LNCaP clone FGC (cell line): Measurements from ENCODE around the gene TUBA3D.
"Not testable (repeated sequence)": the region's sequence is repeated elsewhere in the genome, so short reads cannot be mapped to it uniquely, and the experiment has no call there.

Experiments used
- DNase-seq: peaks from one replicate; pipeline ENCODE4 v3.0.0-alpha.2; 2011; ENCODE audit warnings: low read depth
- H3K4me3 ChIP-seq: 2 replicates; pipeline ENCODE4 v1.5.1; 2011; ENCODE audit warnings: mild to moderate bottlenecking, low read depth, low read length, control low read depth
- CTCF ChIP-seq: IDR thresholded peaks from 2 replicates; pipeline ENCODE4 v1.5.1; 2012; ENCODE audit warnings: mild to moderate bottlenecking; ENCODE audit not compliant: control insufficient read depth, insufficient read depth; ENCODE audit errors: extremely low read depth

TUBA3D gene

GRCh38 chr2:131492418-131493198 is 16.7 kb downstream of the TUBA3D start:
- peak overlapping the region; percentile 97 for H3K4me3 ChIP-seq
- TF ChIP-seq CTCF, result peak; percentile 89
- peak; percentile 89 for DNase-seq

- no peak for TF ChIP-seq CTCF
- no peak for DNase-seq
- H3K4me3 ChIP-seq, result peak overlapping the region; percentile 97
Measured at GRCh38 chr2:131493199-131493968, 17.5 kb downstream of the TUBA3D start.

DNA sequence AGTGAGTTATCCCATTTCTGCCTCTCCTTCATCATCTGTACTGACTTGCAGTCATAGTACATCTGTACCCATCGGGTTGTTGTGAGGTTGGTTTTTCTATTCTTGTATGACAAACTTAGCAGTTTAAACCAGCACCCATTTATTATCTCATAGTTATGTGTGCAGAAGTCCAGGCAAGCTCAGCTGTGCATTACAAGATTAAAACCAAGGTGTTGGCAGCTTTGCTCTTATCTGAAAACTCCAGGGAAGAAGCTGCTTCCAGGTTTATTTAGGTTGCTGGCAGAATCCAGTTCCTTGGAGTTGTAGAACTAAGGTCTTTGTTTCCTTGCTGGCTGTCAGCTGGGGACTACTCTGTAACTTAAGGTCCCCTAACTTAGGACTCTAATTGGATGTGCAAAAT is 19.6 kb downstream of the TUBA3D start:
- DNase-seq, H3K4me3 ChIP-seq: not testable (repeated sequence)

DNA sequence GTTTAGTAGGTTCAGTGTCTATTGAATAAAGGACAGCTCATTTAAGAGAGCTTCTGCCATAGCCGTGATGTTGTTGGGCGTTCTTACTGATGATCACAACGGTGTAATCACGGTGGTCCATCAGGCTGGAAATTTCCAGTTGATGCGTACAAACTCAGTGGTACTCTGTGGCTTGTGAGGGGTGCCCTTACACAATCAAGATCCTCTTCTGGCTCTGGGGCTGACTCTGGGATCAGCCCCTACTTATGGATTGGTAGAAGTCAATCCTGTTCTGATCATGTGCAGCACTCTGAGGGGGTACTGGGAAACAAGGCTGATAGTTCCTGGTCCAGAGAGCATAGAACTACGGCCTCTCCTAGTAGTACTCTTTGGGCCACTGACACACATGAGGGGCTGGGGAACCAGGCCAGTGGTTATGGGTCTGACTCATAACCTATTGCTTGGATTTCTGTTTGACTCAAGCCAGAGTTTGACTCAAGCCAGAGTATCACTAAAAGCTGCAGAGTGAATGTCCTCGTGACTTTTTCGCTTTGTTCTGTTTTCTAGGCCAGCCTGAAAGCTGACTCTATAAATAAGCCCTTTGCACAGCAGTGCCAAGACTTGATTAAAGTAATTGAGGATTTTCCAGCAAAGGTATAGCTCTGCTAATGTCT is 22.5 kb downstream of the TUBA3D start:
- DNase-seq, H3K4me3 ChIP-seq: not testable (repeated sequence)

DNA sequence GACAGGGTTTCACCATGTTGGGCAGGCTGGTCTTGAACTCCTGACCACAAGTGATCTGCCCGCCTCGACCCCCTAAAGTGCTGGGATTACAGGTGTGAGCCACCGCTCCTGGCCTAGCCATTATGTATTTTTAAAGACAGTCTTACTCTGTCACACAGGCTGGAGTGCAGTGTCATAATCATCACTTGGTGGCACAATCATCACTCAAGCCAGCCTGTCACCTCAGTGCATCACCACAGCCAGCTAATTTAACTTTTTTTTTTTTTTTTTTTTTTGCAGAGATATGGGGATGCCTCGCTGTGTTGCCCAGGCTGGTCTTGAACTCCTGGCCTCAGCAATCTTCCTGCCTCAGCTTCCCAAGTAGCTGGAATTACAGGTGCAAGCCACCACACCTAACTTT is 27.7 kb downstream of the TUBA3D start:
- DNase-seq, H3K4me3 ChIP-seq: not testable (repeated sequence)

GRCh38 chr2:131504082-131504750 is 28.3 kb downstream of the TUBA3D start:
- not testable (repeated sequence) for H3K4me3 ChIP-seq, DNase-seq

- TF ChIP-seq CTCF, result no peak
- no peak for DNase-seq
- no peak overlapping the region for H3K4me3 ChIP-seq
Measured at GRCh38 chr2:131509615-131510014, 33.7 kb downstream of the TUBA3D start.

- H3K4me3 ChIP-seq, DNase-seq: not testable (repeated sequence)
Measured at GRCh38 chr2:131511291-131511968, 35.5 kb downstream of the TUBA3D start.

DNA sequence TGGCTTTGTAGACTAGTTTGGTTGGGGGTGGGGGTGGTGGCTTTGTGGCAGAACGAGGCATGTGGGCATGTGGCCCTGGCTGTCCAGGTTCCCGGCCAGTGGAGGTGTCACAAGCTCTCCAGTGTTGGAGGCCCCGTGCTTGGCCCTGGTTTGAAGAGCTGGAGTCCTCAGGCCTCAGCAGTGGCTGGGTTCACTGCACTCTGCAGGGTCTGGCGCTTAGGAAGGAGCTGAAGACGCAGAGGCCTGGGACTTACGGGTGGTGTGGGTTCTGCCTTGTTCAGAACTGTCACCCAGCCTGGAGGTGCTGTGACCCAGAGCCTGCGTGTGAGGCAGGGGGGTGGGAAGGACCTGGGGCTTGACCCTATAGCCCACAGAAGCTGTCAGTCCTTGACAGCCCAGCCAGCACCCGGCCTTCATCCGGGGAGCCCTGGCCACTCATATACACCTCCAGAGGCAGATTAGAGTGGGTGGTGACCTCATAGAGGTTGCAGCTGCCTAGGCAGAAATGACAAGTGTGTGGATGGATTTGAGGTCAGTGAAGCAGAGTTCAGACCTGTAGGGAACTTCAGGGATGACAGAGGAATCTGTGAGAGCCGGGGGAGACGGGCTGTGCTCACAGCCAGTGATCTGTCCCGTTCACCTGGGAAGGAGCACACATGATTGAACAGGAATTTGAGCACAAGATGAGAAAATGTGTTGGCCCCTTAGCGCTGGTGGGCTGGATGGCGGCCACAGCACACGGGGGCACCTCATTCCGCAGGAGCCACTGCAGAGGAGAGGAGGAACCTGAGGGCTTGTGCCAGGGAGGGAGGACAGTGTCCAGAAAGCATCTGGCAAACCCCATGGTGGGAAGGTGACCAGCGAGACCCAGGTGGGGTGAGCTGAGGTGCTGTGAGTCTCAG is 36.3 kb downstream of the TUBA3D start:
- not testable (repeated sequence) for H3K4me3 ChIP-seq, DNase-seq

GRCh38 chr2:131514408-131515166 is 38.7 kb downstream of the TUBA3D start:
- not testable (repeated sequence) for H3K4me3 ChIP-seq, DNase-seq

DNA sequence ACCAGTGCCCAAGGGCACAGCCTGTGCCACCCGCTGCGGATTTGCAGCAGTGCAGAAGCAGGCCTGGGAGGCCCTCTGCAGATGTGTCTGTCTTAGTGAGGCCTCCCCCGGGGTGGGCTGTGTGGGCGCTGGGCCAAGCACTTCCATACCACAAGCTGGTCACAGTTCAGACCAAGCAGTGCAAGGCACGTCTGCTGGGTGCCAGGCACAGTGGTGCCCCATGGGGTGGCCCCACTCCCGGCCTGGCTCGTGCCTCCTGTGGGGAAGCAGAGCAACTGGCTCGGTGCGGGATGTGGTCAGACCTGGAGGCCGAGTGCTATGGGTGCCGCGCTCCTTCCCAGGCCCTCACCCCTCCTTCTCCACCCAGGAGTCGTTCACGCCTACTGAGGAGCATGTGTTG is 39.3 kb downstream of the TUBA3D start:
- H3K4me3 ChIP-seq, DNase-seq: not testable (repeated sequence)
